Fibroblast of lung (primary cell): ENCODE results near the gene THOC1. TPM values are rescaled to one million over a fixed set of nuclear protein-coding genes. Genes with fewer than 3 reads are reported as not detected.
A peak's percentile ranks its signal among the peaks of the same experiment; 100 is the strongest.

Experiments
- DNase-seq, 2 donors: peaks; one replicate each; pipeline versions ENCODE4 v3.0.0 to v3.0.0-alpha.2; 2010; ENCODE audit warnings: low read depth in 2 of 2
- H2AFZ ChIP-seq: 2 replicates; pipeline ENCODE4 v1.5.1; 2012; ENCODE audit warnings: low read length, control low read depth, inconsistent platforms
- H3K27ac ChIP-seq: 2 replicates; pipeline ENCODE4 v1.5.1; 2011; ENCODE audit warnings: low read length, control low read depth; ENCODE audit not compliant: insufficient read depth
- H3K27me3 ChIP-seq: 2 replicates; pipeline ENCODE4 v1.5.1; 2011; ENCODE audit warnings: mild to moderate bottlenecking, low read length; ENCODE audit not compliant: control insufficient read depth, insufficient read depth
- H3K36me3 ChIP-seq: 2 replicates; pipeline ENCODE4 v1.5.1; 2011; ENCODE audit warnings: low read length; ENCODE audit not compliant: control insufficient read depth, insufficient read depth
- H3K4me1 ChIP-seq: 2 replicates; pipeline ENCODE4 v1.5.1; 2011; ENCODE audit warnings: low read length; ENCODE audit not compliant: control insufficient read depth, insufficient read depth; ENCODE audit errors: extremely low read depth
- H3K4me2 ChIP-seq: 2 replicates; pipeline ENCODE4 v1.5.1; 2011; ENCODE audit warnings: low read length, control low read depth; ENCODE audit not compliant: insufficient read depth; ENCODE audit errors: extremely low read depth
- H3K4me3 ChIP-seq, 4 experiments: fragments of 200-600 bp in 1 of 4; sonication (generic) in 1 of 4; replicated peaks in 1 of 4; 2 replicates each; pipeline ENCODE4 v1.5.1; 2011 to 2016; ENCODE audit warnings: low read length in 4 of 4, low read depth in 3 of 4, mild to moderate bottlenecking in 3 of 4, control low read depth in 2 of 4, inconsistent platforms in 1 of 4, mixed read lengths in 1 of 4; ENCODE audit not compliant: insufficient read depth in 1 of 4; ENCODE audit errors: control extremely low read depth in 1 of 4
- H3K79me2 ChIP-seq: 2 replicates; pipeline ENCODE4 v1.5.1; 2012; ENCODE audit warnings: mild to moderate bottlenecking, low read length, inconsistent platforms; ENCODE audit not compliant: control insufficient read depth, insufficient read depth
- H3K9ac ChIP-seq: 2 replicates; pipeline ENCODE4 v1.5.1; 2011; ENCODE audit warnings: mild to moderate bottlenecking, low read length, control low read depth; ENCODE audit not compliant: insufficient read depth
- H3K9me3 ChIP-seq: 2 replicates; pipeline ENCODE4 v1.5.1; 2012; ENCODE audit warnings: low read depth, low read length; ENCODE audit not compliant: control insufficient read depth, insufficient read depth
- H4K20me1 ChIP-seq: 2 replicates; pipeline ENCODE4 v1.5.1; 2011; ENCODE audit warnings: low read length; ENCODE audit not compliant: control insufficient read depth, insufficient read depth; ENCODE audit errors: extremely low read depth
- EZH2 ChIP-seq: IDR thresholded peaks from 2 replicates; pipeline ENCODE4 v1.5.1; 2012; ENCODE audit warnings: low read length, control low read depth, mild to moderate bottlenecking; ENCODE audit errors: missing control alignments
- polyA minus RNA-seq: library from RNA; depleted of rRNA, polyadenylated mRNA; stranded (reverse); fragments of >200 nt; gene quantifications from 2 replicates; pipeline ENCODE4 v1.2.3, GENCODE V29; 2011; ENCODE audit warnings: low replicate concordance
- polyA plus RNA-seq, 2 donors: library from polyadenylated mRNA; depleted of rRNA in 1 of 2; stranded (reverse) in 1 of 2; unstranded in 1 of 2; fragments of >200 nt; gene quantifications; 2 replicates each; pipeline ENCODE4 v1.2.1, GENCODE V29; 2011 to 2012; ENCODE audit warnings: missing spikeins in 1 of 2
- total RNA-seq: library from RNA; depleted of rRNA; stranded (reverse); fragments of >200 nt; gene quantifications from 2 replicates; pipeline ENCODE4 v1.2.1, GENCODE V29; 2014
- TF ChIP-seq, protein P1 (sequence below), 2 donors: IDR thresholded peaks in 1 of 2; conservative IDR thresholded peaks in 1 of 2; 1 replicate in 1 of 2; 2 replicates in 1 of 2; pipeline ENCODE4 v1.5.1; 2011 to 2012; ENCODE audit warnings: low read length in 2 of 2, control low read depth in 1 of 2, inconsistent platforms in 1 of 2, low read depth in 1 of 2, mild to moderate bottlenecking in 1 of 2

Gene THOC1, protein sequence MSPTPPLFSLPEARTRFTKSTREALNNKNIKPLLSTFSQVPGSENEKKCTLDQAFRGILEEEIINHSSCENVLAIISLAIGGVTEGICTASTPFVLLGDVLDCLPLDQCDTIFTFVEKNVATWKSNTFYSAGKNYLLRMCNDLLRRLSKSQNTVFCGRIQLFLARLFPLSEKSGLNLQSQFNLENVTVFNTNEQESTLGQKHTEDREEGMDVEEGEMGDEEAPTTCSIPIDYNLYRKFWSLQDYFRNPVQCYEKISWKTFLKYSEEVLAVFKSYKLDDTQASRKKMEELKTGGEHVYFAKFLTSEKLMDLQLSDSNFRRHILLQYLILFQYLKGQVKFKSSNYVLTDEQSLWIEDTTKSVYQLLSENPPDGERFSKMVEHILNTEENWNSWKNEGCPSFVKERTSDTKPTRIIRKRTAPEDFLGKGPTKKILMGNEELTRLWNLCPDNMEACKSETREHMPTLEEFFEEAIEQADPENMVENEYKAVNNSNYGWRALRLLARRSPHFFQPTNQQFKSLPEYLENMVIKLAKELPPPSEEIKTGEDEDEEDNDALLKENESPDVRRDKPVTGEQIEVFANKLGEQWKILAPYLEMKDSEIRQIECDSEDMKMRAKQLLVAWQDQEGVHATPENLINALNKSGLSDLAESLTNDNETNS
- total RNA-seq (33.9 and 35.2 TPM in 2 replicates), polyA plus RNA-seq (18.2 and 20.2 TPM in 2 replicates), polyA minus RNA-seq (not detected in 2 replicates)
- 13.5 and 15.2 TPM in 2 replicates for polyA plus RNA-seq (2012)

DNA sequence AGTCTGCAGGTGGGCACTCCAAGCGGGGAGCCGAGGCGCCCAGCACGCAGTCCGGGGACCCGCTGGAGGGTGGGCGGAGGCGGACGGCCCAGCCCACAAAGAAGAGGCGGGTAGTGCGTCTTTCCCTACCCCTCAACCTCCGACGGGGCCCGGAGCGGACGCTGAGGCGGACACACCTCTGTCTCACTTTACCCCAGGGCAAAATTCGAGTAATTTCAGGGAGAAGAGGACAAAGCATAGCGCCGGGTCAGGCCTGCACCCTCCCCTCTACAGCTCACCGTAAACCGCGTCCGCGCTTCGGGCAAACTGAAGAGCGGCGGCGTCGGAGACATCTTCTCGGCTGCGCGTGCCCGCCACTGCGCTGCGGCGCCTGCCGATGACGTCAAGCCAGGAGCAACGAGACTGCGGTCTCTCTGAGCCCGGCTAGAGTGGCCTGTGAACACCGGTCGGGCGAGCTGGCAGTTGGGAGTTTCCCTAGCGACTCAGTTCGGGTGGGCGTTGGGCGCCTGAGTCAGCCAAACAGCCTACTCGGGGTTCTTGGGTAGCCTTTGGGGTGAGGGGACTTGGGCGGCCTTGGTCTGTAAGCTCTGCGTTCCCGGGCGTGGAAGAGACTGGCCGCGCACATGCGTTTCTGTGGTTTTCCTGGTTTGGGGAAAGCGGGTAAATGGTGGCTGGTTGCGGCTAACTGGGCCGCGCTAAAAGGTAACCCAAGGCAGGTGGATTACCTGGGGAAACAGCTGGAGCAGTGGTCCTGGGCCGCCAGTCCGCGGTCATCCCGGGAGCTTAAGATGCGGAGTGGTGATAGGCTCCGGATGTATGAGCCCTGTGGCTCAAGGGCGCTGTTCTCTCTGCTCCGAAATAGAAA lies at the start of gene THOC1:
Gene THOC1 (minus strand): TSS at position 360 of the 865 bp plus-strand sequence. CDS start 28 bp downstream, at position 332.
- no peaks in the 10 kb centered on the region for H3K27me3 ChIP-seq
- peak within 1 kb of the TSS; percentile 97 for H3K4me2 ChIP-seq
- peak; percentile 90 to 94 for DNase-seq
- peak within 1 kb of the TSS; percentile 95 for H3K27ac ChIP-seq
- TF ChIP-seq, protein P1, sequence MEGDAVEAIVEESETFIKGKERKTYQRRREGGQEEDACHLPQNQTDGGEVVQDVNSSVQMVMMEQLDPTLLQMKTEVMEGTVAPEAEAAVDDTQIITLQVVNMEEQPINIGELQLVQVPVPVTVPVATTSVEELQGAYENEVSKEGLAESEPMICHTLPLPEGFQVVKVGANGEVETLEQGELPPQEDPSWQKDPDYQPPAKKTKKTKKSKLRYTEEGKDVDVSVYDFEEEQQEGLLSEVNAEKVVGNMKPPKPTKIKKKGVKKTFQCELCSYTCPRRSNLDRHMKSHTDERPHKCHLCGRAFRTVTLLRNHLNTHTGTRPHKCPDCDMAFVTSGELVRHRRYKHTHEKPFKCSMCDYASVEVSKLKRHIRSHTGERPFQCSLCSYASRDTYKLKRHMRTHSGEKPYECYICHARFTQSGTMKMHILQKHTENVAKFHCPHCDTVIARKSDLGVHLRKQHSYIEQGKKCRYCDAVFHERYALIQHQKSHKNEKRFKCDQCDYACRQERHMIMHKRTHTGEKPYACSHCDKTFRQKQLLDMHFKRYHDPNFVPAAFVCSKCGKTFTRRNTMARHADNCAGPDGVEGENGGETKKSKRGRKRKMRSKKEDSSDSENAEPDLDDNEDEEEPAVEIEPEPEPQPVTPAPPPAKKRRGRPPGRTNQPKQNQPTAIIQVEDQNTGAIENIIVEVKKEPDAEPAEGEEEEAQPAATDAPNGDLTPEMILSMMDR (conservative IDR thresholded peaks at IDR 0.05 in 1 of 2, IDR thresholded peaks at IDR 0.05 in 1 of 2; ENCODE audit: low read depth in 1 of 2, low read length in 2 of 2) = no peak
- TF ChIP-seq EZH2 = no peak
- no peaks in the 10 kb centered on the region for H4K20me1 ChIP-seq
- H3K9ac ChIP-seq = peak within 1 kb of the TSS; percentile 78
- H2AFZ ChIP-seq = peak within 1 kb of the TSS; percentile 97
- H3K79me2 ChIP-seq = peaks cover 19% of the 10 kb centered on the region
- no peaks in the 10 kb centered on the region for H3K36me3 ChIP-seq
- no peaks in the 10 kb centered on the region for H3K9me3 ChIP-seq
- H3K4me1 ChIP-seq = no peaks in the 10 kb centered on the region
- H3K4me3 ChIP-seq = peak within 1 kb of the TSS; percentile 77 to 97 (median 80)

DNA sequence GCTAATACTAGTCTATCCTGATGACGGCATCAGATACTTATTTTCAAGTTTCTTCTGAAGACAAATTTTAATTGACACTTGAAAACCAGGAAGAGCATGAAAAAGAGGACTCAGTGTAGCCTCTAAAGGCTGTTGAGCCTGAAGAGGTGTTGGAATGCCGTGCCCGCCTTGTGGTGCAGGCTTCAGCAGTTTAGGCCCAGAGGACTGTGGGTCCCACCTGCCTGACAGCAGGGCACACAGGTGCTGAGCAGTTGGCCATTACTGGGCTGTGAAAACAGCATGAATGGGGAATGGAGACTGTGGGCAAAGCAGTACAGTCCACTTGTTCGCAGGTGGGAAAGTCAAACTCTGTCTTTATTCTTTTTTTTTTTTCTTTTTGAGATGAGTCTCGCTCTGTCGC lies 49.8 kb upstream of the THOC1 start:
- H3K4me3 ChIP-seq = no peak overlapping the region
- TF ChIP-seq EZH2 = no peak
- TF ChIP-seq, protein P1 (conservative IDR thresholded peaks at IDR 0.05 in 1 of 2, IDR thresholded peaks at IDR 0.05 in 1 of 2; ENCODE audit: low read depth in 1 of 2, low read length in 2 of 2) = no peak
- no peaks in the 10 kb centered on the region for H3K79me2 ChIP-seq
- no peak overlapping the region for H3K4me2 ChIP-seq
- no peak overlapping the region for H2AFZ ChIP-seq
- no peak overlapping the region for H3K27ac ChIP-seq
- no peaks in the 10 kb centered on the region for H3K36me3 ChIP-seq
- peaks cover 7% of the 10 kb centered on the region for H3K4me1 ChIP-seq
- H3K27me3 ChIP-seq = peaks cover 7% of the 10 kb centered on the region
- H4K20me1 ChIP-seq = no peaks in the 10 kb centered on the region
- DNase-seq = no peak
- H3K9ac ChIP-seq = no peak overlapping the region
- no peaks in the 10 kb centered on the region for H3K9me3 ChIP-seq
